Measurements from ENCODE around the gene BCAR1.
"Not testable (repeated sequence)": the region's sequence is repeated elsewhere in the genome, so short reads cannot be mapped to it uniquely, and the experiment has no call there.

Gene BCAR1

GRCh38 chr16:75252946-75253911 lies 1.8 kb upstream of the BCAR1 start:
- no peak for DNase-seq

GRCh38 chr16:75252049-75252864 lies 833 bp upstream of the BCAR1 start:
- DNase-seq, result no peak

GRCh38 chr16:75250809-75251279 lies 580 bp downstream of the BCAR1 start:
- no peak for DNase-seq

- no peak for DNase-seq
Observed at GRCh38 chr16:75250089-75250808, 1.2 kb downstream of the BCAR1 start.

- no peak for DNase-seq
Observed at GRCh38 chr16:75249441-75249840, 2.0 kb downstream of the BCAR1 start.

- no peak for DNase-seq
Observed at GRCh38 chr16:75248536-75249380, 2.7 kb downstream of the BCAR1 start.

GRCh38 chr16:75248142-75248535 lies 3.3 kb downstream of the BCAR1 start:
- no peak for DNase-seq

GRCh38 chr16:75247249-75247648 lies 4.2 kb downstream of the BCAR1 start:
- no peak for DNase-seq

GRCh38 chr16:75246504-75247205 lies 4.8 kb downstream of the BCAR1 start:
- DNase-seq, result no peak

GRCh38 chr16:75244844-75245758 lies 6.3 kb downstream of the BCAR1 start:
- DNase-seq, result no peak

GRCh38 chr16:75244225-75244809 lies 7.1 kb downstream of the BCAR1 start:
- DNase-seq, result no peak

GRCh38 chr16:75243667-75244224 lies 7.7 kb downstream of the BCAR1 start:
- no peak for DNase-seq

- not testable (repeated sequence) for DNase-seq
Observed at GRCh38 chr16:75242436-75243078, 8.9 kb downstream of the BCAR1 start.

- no peak for DNase-seq
Observed at GRCh38 chr16:75241955-75242354, 9.5 kb downstream of the BCAR1 start.

- DNase-seq, result no peak
Observed at GRCh38 chr16:75241412-75241811, 10.0 kb downstream of the BCAR1 start.

- not testable (repeated sequence) for DNase-seq
Observed at GRCh38 chr16:75240633-75241032, 10.8 kb downstream of the BCAR1 start.

GRCh38 chr16:75239542-75240122 lies 11.8 kb downstream of the BCAR1 start:
- no peak for DNase-seq

GRCh38 chr16:75238853-75239541 lies 12.4 kb downstream of the BCAR1 start:
- DNase-seq, result no peak
